HepG2 (cell line): ENCODE results near the gene LGR6. TPM values are rescaled to one million over a fixed set of nuclear protein-coding genes. Genes with fewer than 3 reads are reported as not detected.

Experiments
- GATAD2A ChIP-seq: IDR thresholded peaks from 2 replicates; pipeline ENCODE4 v1.6.1; 2016
- GLI4 ChIP-seq: sonication (generic); formaldehyde crosslinking; IDR thresholded peaks from 2 replicates; pipeline ENCODE4 v1.5.1; 2020; ENCODE audit warnings: missing genetic modification reagents, mild to moderate bottlenecking, moderate library complexity, borderline replicate concordance
- HCFC1 ChIP-seq: fragments of 150-350 bp; IDR thresholded peaks from 2 replicates; pipeline ENCODE4 v1.6.1; 2014; ENCODE audit warnings: low read depth, low read length
- HNF4A ChIP-seq: sonication (generic); formaldehyde crosslinking; IDR thresholded peaks from 2 replicates; pipeline ENCODE4 v1.4.0; 2020; ENCODE audit warnings: missing genetic modification reagents
- MED1 ChIP-seq: sonication (generic); formaldehyde crosslinking; IDR thresholded peaks from 2 replicates; pipeline ENCODE4 v1.4.0; 2020; ENCODE audit warnings: missing genetic modification reagents
- POLR2A ChIP-seq, 2 experiments: IDR thresholded peaks; 2 replicates each; pipeline ENCODE4 v1.6.1; 2011; ENCODE audit warnings: low read depth in 2 of 2, low read length in 2 of 2, mild to moderate bottlenecking in 1 of 2, moderate library complexity in 1 of 2; ENCODE audit not compliant: insufficient read depth in 1 of 2
- SOX13 ChIP-seq, 3 experiments: fragments of 450-650 bp in 1 of 3; sonication (generic) in 1 of 3; formaldehyde crosslinking in 1 of 3; IDR thresholded peaks in 2 of 3; conservative IDR thresholded peaks in 1 of 3; 2 replicates each; pipeline versions ENCODE4 v1.5.0 to v1.6.1; 2016 to 2020; ENCODE audit warnings: antibody characterized with exemption in 1 of 3, mild to moderate bottlenecking in 1 of 3, missing compliant biosample characterization in 1 of 3, missing genetic modification reagents in 1 of 3, moderate library complexity in 1 of 3
- TFE3 ChIP-seq: IDR thresholded peaks from 2 replicates; pipeline ENCODE4 v1.6.1; 2016
- THYN1 ChIP-seq: sonication (generic); formaldehyde crosslinking; IDR thresholded peaks from 2 replicates; pipeline ENCODE4 v1.8.1; 2023; ENCODE audit warnings: low read depth, mild to moderate bottlenecking, moderate library complexity, missing genetic modification reagents, borderline replicate concordance
- YEATS4 ChIP-seq: sonication (generic); formaldehyde crosslinking; IDR thresholded peaks from 2 replicates; pipeline ENCODE4 v1.4.0; 2020; ENCODE audit warnings: missing genetic modification reagents, borderline replicate concordance
- ZHX1 ChIP-seq: sonication (generic); formaldehyde crosslinking; IDR thresholded peaks from 2 replicates; pipeline ENCODE4 v1.8.1; 2022; ENCODE audit warnings: low read depth, mild to moderate bottlenecking, missing genetic modification reagents
- ZIK1 ChIP-seq: sonication (generic); formaldehyde crosslinking; IDR thresholded peaks from 2 replicates; pipeline ENCODE4 v1.5.0; 2020; ENCODE audit warnings: mild to moderate bottlenecking, low read depth, missing genetic modification reagents, borderline replicate concordance
- ZNF263 ChIP-seq: sonication (generic); formaldehyde crosslinking; IDR thresholded peaks from 2 replicates; pipeline ENCODE4 v1.4.0; 2020; ENCODE audit warnings: missing genetic modification reagents
- ZNF34 ChIP-seq: sonication (generic); formaldehyde crosslinking; IDR thresholded peaks from 2 replicates; pipeline ENCODE4 v1.4.0; 2020; ENCODE audit warnings: mild to moderate bottlenecking, missing genetic modification reagents, borderline replicate concordance
- polyA plus RNA-seq, 8 experiments: library from polyadenylated mRNA; depleted of rRNA in 3 of 8; stranded (reverse) in 7 of 8; unstranded in 1 of 8; fragments of >200 nt; fragmentation: Illumina TruSeq in 4 of 8; extraction: Trizol in 4 of 8; gene quantifications; 2 replicates each; pipeline versions ENCODE4 v1.2.1 to v1.2.3, GENCODE V29; 2011 to 2016; ENCODE audit warnings: low read depth in 4 of 8, missing spikeins in 1 of 8, mixed read lengths in 1 of 8; ENCODE audit not compliant: insufficient read depth in 1 of 8
- total RNA-seq, 5 experiments: library from RNA; depleted of rRNA; stranded (reverse); fragments of >200 nt; fragmentation: Illumina TruSeq; extraction: Trizol; gene quantifications; 2 replicates each; pipeline ENCODE4 v1.2.3, GENCODE V29; 2016; ENCODE audit warnings: low read depth in 1 of 5
- TF ChIP-seq, protein P1 (sequence below): IDR thresholded peaks from 2 replicates; pipeline ENCODE4 v1.4.0; 2020; ENCODE audit warnings: mild to moderate bottlenecking, missing genetic modification reagents
- TF ChIP-seq, protein P2 (sequence below): sonication (generic); formaldehyde crosslinking; IDR thresholded peaks from 2 replicates; pipeline ENCODE4 v1.4.0; 2020; ENCODE audit warnings: missing genetic modification reagents

LGR6 gene
- total and polyA plus RNA-seq, 2 of the 13 experiments (the other 11 are each of a cell fraction or from before 2014, with no cell fraction given) = 0.07 TPM; not detected in 1

- TF ChIP-seq ZNF34 (CRISPR knock-in tag) (no peak), MED1 (CRISPR knock-in tag) (peak; percentile 21; the same call in 1 of the 2 replicates), ZHX1 (CRISPR knock-in tag) (no peak), THYN1 (CRISPR knock-in tag) (no peak), POLR2A (IDR thresholded peaks at IDR 0.05; ENCODE audit: insufficient read depth in 1 of 2, low read depth in 2 of 2, low read length in 2 of 2) (no peak), TFE3 (CRISPR knock-in tag) (no peak), HCFC1 (no peak), ZNF263 (CRISPR knock-in tag) (0 out of 2 replicates have a peak, but pooled peaks have one; percentile 37), SOX13 (IDR thresholded peaks at IDR 0.05) (no peak), SOX13 (CRISPR knock-in tag; conservative IDR thresholded peaks at IDR 0.05 in 1 of 2, IDR thresholded peaks at IDR 0.05 in 1 of 2) (0 out of 4 replicates have a peak, but pooled peaks of 1 of the 2 experiments have one; percentile 18), YEATS4 (CRISPR knock-in tag) (no peak), GLI4 (CRISPR knock-in tag) (no peak), HNF4A (CRISPR knock-in tag) (peak; percentile 81), ZIK1 (peak; percentile 13; the same call in 1 of the 2 replicates), GATAD2A (peak; percentile 56)
- TF ChIP-seq, protein P1, sequence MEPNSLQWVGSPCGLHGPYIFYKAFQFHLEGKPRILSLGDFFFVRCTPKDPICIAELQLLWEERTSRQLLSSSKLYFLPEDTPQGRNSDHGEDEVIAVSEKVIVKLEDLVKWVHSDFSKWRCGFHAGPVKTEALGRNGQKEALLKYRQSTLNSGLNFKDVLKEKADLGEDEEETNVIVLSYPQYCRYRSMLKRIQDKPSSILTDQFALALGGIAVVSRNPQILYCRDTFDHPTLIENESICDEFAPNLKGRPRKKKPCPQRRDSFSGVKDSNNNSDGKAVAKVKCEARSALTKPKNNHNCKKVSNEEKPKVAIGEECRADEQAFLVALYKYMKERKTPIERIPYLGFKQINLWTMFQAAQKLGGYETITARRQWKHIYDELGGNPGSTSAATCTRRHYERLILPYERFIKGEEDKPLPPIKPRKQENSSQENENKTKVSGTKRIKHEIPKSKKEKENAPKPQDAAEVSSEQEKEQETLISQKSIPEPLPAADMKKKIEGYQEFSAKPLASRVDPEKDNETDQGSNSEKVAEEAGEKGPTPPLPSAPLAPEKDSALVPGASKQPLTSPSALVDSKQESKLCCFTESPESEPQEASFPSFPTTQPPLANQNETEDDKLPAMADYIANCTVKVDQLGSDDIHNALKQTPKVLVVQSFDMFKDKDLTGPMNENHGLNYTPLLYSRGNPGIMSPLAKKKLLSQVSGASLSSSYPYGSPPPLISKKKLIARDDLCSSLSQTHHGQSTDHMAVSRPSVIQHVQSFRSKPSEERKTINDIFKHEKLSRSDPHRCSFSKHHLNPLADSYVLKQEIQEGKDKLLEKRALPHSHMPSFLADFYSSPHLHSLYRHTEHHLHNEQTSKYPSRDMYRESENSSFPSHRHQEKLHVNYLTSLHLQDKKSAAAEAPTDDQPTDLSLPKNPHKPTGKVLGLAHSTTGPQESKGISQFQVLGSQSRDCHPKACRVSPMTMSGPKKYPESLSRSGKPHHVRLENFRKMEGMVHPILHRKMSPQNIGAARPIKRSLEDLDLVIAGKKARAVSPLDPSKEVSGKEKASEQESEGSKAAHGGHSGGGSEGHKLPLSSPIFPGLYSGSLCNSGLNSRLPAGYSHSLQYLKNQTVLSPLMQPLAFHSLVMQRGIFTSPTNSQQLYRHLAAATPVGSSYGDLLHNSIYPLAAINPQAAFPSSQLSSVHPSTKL (CRISPR knock-in tag) = peak; percentile 33; the same call in 1 of the 2 replicates
- TF ChIP-seq, protein P2, sequence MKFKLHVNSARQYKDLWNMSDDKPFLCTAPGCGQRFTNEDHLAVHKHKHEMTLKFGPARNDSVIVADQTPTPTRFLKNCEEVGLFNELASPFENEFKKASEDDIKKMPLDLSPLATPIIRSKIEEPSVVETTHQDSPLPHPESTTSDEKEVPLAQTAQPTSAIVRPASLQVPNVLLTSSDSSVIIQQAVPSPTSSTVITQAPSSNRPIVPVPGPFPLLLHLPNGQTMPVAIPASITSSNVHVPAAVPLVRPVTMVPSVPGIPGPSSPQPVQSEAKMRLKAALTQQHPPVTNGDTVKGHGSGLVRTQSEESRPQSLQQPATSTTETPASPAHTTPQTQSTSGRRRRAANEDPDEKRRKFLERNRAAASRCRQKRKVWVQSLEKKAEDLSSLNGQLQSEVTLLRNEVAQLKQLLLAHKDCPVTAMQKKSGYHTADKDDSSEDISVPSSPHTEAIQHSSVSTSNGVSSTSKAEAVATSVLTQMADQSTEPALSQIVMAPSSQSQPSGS (CRISPR knock-in tag) = no peak
Measured at GRCh38 chr1:202317941-202318925, 124.6 kb downstream of the LGR6 start (continued).
